Brain microvascular endothelial cell (primary cell): ENCODE measurements around the gene ELAVL4.

Experiments used
- DNase-seq: peaks from one replicate; pipeline ENCODE4 v3.0.0-alpha.2; 2020
- H3K27ac ChIP-seq: fragments of 250-450 bp; sonication (Bioruptor Pico); 2 replicates; pipeline ENCODE4 v1.5.1; 2020; ENCODE audit warnings: mild to moderate bottlenecking, moderate library complexity
- H3K27me3 ChIP-seq: fragments of 250-450 bp; sonication (Bioruptor Pico); replicated peaks from 2 replicates; pipeline ENCODE4 v1.5.1; 2020; ENCODE audit warnings: mild to moderate bottlenecking
- H3K36me3 ChIP-seq: fragments of 250-450 bp; sonication (Bioruptor Pico); replicated peaks from 2 replicates; pipeline ENCODE4 v1.5.1; 2020; ENCODE audit warnings: mild to moderate bottlenecking
- H3K4me3 ChIP-seq: 2 replicates; pipeline ENCODE4 v1.5.1; 2011; ENCODE audit warnings: low read depth, mild to moderate bottlenecking, control low read depth, low read length, moderate library complexity
- in situ Hi-C: cut with HindIII; loops from 2 replicates; pipeline ENCODE4 v1.10.0; 2017; ENCODE audit warnings: low sequenced_read_pairs, low pct_ligation_motif_present
- TF ChIP-seq, protein P1 (sequence below): IDR thresholded peaks from 2 replicates; pipeline ENCODE4 v1.5.1; 2011; ENCODE audit warnings: low read depth, mild to moderate bottlenecking, moderate library complexity, low read length, control low read depth, inconsistent platforms; ENCODE audit errors: missing control alignments

ELAVL4 gene

DNA sequence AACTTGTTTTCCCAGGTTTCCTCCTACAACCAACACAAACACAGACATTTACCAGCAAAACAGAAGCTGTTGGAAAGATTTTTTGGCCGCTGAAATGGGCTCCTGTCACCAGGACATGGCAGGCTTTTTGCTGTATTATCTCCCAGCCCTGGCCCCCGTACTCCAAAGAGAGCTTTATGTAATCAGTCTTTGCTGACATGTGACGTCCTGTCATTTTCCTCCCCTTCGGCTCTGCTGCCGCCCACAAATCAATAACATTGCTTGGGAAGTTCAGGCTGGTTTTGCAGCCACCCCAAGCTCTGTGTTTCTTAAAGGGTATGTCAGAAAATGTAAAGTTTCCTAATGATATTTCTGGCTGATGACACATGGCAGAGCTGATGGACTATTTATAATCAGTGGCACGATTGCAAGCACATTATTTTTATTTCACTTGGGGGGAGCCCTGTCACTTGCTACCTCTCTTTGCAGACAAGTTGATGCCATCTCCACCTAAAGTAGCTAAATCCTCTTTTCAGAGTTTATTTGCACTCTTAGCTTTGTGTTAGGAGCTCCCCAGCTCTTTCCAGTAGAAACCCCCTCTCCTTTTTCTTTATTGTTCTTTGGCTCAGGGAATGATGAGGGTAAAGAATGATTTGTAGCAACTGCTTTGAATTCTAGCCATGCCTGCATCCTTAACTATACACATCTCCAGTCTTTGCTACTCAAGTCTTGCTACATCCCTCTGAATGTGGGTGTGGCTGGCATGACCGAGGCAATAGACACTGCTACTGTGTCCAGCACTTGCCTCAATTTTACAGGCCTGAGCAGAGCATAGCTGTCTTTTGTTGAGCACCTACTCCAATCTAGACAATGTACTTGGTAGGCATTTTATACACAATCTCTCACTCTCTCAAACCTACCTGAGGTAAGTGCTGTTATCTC is 67.3 kb downstream of the ELAVL4 start:
- in situ Hi-C loops: no loop called here
- DNase-seq: no peak

DNA sequence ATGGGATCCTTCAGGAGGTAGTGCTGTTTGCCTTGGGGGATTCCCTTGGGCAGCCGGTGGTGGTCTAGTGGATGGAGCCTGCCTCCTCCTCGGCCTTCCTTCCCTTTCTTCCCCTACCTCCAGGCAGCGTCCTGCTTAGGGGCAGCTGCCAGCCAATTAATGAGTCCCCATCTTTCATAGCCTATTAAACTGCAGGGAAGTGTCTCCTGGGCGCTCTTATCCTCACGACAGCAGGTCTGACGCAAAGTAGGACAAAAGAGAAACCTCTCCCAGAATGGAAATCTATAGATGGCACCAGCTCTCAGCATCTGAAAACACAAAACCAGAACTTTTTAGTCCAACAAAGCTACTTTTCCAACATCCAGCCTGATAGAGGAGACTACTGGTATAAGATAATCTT is 69.3 kb downstream of the ELAVL4 start:
- Histone ChIP-seq H3K27ac (no peak overlapping the region), H3K4me3 (no peak overlapping the region), H3K36me3 (no peaks in the 10 kb centered on the region), H3K27me3 (no peaks in the 10 kb centered on the region)
- TF ChIP-seq, protein P1, sequence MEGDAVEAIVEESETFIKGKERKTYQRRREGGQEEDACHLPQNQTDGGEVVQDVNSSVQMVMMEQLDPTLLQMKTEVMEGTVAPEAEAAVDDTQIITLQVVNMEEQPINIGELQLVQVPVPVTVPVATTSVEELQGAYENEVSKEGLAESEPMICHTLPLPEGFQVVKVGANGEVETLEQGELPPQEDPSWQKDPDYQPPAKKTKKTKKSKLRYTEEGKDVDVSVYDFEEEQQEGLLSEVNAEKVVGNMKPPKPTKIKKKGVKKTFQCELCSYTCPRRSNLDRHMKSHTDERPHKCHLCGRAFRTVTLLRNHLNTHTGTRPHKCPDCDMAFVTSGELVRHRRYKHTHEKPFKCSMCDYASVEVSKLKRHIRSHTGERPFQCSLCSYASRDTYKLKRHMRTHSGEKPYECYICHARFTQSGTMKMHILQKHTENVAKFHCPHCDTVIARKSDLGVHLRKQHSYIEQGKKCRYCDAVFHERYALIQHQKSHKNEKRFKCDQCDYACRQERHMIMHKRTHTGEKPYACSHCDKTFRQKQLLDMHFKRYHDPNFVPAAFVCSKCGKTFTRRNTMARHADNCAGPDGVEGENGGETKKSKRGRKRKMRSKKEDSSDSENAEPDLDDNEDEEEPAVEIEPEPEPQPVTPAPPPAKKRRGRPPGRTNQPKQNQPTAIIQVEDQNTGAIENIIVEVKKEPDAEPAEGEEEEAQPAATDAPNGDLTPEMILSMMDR: no peak
- in situ Hi-C loops: no loop called here
- no peak for DNase-seq

More for the DNA sequence above, 67.3 kb downstream of the ELAVL4 start:
- Histone ChIP-seq H3K36me3 (no peaks in the 10 kb centered on the region), H3K4me3 (no peak overlapping the region), H3K27me3 (no peaks in the 10 kb centered on the region), H3K27ac (no peak overlapping the region)
- TF ChIP-seq, protein P1: no peak

DNA sequence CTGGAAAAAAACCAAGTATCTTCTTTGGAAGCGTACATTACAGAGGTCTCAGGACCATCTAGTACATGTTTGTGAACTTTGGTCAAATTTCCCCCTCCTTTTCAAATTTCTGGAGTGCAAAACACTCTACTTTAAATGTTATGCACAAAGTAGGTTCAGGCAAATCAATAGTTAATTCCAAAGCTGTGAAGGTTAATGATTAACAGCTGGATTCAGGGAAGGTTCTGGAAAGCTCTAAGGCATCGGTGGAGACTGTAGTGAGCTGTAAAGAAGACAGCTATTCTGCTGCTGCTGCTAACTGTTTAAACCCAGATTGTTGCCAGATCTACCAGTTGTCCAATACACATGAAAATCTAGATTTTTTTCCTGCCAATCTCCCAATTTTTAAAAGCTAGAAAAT is 70.9 kb downstream of the ELAVL4 start:
- TF ChIP-seq, protein P1: no peak
- in situ Hi-C loops: no loop called here
- no peak for DNase-seq
- no peak overlapping the region for H3K4me3 ChIP-seq
- H3K36me3 ChIP-seq: no peaks in the 10 kb centered on the region
- no peak overlapping the region for H3K27ac ChIP-seq
- no peaks in the 10 kb centered on the region for H3K27me3 ChIP-seq

DNA sequence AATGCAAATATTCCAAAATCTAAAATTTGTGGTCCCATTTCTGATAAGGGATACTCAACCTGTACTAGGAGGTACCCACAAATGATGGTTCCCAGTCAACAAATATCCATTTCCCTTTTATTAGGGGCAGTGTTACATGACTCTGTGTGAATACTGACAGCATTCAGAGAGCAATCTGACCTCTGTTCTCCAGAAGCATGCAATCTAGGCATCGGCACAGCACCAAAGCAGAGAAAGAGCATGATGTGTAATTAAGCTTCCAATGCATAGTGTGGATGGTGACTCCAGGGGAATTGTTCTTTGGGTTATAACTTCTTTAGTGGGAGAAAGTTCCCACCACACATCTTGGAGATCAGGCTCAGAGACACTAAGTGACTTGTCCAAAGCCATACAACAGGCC is 71.6 kb downstream of the ELAVL4 start:
- Histone ChIP-seq H3K27me3 (no peaks in the 10 kb centered on the region), H3K27ac (no peak overlapping the region), H3K36me3 (no peaks in the 10 kb centered on the region), H3K4me3 (no peak overlapping the region)
- DNase-seq: no peak
- in situ Hi-C loops: no loop called here
- TF ChIP-seq, protein P1: no peak

DNA sequence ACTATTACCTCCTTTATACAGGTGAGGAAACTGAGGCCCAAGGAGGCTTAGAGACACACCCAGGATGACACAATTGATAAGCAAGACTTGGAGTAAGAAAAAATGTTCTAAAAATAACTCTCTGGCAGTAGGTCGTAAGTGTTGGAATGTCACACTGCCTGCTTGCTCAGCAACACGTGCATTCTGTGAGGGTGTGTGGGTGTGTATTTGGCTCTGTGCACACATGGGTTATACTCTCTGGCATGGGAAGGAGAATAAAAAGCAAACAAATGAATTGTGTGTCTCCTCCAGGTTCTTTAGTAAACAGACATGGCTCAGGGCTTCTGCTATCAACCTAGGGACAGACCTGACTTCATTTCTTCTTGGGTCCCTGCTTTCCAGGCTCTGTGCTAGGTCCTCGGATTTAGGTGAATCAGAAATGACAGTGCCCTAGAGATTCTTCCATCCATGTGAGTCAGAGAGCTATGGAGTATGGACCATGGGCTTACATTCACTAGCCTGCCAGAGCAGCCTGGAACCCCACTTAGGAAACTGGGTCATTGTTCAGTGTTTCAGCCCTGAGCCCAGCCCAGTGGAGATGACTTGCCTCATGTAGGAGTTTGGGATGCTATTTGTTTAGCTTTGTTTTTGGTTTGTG is 72.4 kb downstream of the ELAVL4 start:
- DNase-seq: no peak
- Histone ChIP-seq H3K4me3 (no peak overlapping the region), H3K36me3 (no peaks in the 10 kb centered on the region), H3K27ac (no peak overlapping the region), H3K27me3 (no peaks in the 10 kb centered on the region)
- TF ChIP-seq, protein P1: no peak
- in situ Hi-C loops: no loop called here
